ENCODE data around the gene SNRPA1.

Gene SNRPA1

DNA sequence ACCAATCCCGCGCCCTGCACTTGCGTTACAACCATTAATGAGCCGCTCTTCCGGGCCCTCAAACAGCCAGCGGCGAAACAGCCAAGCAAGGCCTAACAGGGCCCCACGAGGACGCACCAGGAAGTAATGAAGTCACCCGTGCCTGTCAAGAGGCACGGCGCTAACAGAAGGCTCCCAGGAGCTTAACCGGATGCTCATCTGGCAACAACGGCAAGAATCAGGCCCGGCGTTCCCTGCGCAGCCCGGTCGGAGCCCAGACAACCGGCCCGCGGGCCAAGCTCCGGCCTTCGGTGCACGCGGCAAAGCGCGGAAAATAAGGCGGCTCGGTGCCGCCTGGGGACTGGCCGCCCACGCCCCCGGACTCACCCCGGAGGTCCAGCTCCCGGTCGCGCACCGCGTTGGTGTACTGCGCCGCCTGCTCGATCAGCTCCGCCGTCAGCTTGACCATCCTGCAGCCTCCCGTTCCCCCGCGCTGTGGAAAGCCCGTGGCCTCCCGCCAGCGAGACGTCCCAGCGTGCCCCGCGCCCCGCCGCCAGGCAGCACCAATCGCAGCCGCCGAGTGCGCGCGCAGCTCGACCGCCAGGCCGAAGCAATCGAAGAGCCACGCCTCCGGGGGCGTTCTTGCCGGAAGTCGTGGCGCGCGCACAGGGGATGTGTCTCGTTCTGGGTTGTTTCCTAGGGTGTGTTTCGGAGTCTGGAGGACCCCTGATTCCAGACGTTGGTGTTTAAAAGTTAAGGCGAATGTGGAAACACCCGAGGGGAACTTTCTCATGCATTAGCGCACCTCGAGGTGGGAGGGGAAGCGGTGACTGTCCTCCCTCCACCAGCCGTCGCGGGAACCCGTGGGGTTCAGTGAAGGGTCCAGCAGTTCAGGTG is at the start of gene SNRPA1:
TSS of gene SNRPA1 (minus strand) at position 518 of the 876 bp plus-strand sequence. CDS start at position 448, 70 bp downstream.
- peak; percentile 98 to 99 for DNase-seq

DNA sequence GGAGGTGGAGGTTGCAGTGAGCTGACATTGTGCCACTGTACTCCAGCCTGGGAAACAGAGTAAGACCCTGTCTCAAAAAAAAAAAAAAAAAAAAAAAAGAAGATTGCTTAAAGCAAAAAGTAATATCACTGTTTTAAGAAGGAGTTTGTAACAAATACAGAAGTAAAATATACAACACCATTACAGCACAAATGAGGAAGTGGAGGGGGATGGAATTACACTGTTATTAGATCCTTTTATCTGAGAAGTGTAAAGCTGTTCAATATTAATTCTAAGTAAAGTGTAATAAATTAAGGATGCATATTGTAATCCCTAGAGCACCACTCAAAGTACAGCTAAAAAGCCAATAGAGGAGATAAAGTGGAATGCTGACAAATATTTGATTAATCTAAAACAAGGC is 47.0 kb upstream of the SNRPA1 start:
- DNase-seq: no peak

DNA sequence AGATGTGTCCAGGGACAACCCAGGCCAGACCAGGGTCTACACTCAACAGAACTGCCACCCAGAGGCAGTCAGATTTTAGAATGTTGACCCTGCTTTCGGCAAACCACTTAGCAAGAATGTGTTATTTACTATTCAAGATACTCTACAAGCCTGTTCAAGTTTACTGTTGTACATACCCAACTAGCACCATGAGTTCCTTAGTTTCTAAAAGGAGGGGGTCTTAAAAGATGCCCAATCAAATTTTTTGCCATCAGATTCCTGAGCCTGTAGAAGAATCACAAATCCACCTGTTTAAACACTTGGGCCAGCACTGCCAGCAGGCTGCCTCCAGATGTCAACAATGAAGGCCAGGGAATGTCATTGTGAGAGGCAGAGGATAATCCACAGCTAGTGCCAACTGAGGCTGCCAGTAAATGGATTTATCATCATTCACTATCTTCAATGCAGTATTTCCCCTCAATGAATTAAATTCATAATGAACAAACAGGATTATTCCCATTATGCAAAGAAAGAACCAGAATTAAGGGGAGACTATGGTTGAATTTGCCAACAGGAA is 43.5 kb upstream of the SNRPA1 start:
- no peak for DNase-seq

GRCh38 chr15:101337976-101338375 is 42.9 kb upstream of the SNRPA1 start:
- DNase-seq: no peak

DNA sequence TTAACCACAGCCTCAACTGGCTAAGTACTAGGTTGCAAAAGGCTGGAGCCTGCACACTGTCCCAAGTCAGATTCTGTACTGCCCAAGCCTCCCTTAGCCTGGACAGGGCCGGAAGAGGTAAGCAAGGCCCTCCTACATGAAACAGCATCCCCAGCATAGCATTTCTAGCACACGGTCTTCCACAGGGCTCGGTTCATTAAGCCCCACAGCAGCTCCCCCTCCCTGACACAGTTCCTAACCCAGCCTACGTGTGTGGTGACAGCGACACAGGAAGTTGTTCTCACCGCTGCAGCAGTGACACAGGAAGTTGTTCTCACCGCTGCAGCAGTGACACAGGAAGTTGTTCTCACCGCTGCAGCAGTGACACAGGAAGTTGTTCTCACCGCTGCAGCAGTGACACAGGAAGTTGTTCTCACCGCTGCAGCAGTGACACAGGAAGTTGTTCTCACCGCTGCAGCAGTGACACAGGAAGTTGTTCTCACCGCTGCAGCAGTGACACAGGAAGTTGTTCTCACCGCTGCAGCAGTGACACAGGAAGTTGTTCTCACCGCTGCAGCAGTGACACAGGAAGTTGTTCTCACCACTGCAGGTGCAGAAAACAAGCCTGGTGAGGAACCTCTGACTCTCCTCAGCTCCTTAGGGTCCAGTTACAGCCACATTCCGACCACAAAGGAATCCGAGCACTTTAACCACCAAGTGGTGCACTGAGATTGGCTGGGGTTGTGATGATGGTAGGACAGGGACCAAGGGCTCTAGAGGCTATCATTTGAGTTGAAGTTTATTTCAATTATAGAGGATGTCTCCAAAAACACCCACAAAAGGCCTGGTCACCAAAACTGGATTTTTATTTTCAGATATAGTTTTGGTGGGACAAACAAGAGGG is 39.1 kb upstream of the SNRPA1 start:
- peak; percentile 28 to 32 for DNase-seq

DNA sequence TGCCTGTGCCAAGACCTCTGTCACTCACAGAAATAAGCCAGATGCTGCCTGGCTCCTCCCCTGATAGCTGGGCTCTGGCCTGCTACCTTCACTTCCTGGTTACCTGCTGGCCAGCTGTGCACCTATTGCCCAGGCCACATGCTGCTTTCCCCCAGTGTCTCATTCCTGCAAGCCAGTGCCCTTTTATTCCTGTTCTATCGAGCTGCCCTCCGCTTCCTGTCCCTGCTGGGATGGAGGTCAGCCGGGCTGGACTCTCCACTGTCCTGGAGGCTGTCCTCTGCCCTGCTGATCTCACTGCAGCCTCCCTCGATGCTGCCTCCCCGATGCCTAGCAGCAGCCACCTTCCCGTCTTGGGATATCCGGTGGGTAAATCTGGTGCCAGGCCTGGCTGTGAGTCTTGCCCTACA is 37.0 kb upstream of the SNRPA1 start:
- DNase-seq: no peak

DNA sequence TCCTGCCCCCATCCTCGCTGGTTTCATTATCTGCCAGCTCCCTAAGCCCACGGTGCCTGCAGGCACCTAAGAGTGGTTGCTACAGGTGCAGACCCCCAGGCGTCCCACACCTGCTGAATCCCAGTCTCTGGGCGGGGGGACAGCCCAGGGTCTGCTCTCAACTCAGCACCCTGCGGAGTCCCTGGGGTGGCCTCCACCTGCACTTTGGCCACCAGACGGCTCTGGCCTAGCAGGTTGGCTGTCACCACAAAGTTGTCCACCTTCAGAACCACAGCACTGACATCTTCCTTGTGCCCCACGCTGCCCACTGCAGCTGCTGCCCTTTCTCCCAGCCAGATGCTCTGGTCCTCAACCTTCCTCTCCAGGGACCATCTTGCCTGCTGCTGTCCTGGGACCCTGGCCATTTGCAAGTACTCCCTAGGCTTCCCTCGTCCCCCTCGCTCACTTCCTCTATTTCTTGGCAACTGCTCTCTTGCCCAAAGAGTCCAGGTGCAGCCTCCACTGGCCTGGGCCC is 34.9 kb upstream of the SNRPA1 start:
- no peak for DNase-seq

GRCh38 chr15:101329309-101329863 is 34.3 kb upstream of the SNRPA1 start:
- DNase-seq: no peak

DNA sequence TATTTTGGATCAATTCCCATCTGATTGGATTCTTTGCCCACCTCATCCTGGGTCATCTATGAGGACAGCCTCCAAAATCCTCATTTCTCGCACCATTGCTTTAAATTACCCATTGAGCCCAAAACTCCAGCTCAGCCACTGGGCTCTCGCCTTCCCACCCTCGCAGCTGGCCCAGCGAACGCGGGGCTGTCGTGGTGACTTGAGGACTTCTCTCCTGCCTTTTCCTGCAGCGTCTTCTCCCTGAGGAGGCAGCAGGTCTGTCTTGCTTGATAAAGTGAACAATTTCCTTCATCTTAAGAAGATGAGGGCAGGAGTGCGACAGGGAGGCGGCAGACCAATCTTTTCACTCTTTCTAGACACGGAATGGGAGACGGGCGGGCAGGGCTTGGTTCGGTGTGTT is 33.0 kb upstream of the SNRPA1 start:
- no peak for DNase-seq

- no peak for DNase-seq
Measured at GRCh38 chr15:101327147-101327740, 32.2 kb upstream of the SNRPA1 start.

GRCh38 chr15:101326462-101327146 is 31.6 kb upstream of the SNRPA1 start:
- DNase-seq: no peak

DNA sequence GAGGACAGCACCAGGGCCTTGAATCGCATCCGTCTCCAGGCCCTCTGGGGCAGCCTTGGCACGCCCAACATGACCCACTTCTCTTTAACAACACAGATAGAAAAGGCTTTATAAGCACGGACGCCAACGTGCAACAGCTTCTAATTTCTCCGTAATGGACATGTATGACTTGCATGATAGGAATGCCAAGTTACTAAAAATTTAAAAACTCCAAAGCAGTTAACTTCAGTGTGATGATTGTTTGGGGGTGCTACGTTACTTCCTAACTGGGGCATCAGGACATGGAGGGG is 30.9 kb upstream of the SNRPA1 start:
- no peak for DNase-seq

DNA sequence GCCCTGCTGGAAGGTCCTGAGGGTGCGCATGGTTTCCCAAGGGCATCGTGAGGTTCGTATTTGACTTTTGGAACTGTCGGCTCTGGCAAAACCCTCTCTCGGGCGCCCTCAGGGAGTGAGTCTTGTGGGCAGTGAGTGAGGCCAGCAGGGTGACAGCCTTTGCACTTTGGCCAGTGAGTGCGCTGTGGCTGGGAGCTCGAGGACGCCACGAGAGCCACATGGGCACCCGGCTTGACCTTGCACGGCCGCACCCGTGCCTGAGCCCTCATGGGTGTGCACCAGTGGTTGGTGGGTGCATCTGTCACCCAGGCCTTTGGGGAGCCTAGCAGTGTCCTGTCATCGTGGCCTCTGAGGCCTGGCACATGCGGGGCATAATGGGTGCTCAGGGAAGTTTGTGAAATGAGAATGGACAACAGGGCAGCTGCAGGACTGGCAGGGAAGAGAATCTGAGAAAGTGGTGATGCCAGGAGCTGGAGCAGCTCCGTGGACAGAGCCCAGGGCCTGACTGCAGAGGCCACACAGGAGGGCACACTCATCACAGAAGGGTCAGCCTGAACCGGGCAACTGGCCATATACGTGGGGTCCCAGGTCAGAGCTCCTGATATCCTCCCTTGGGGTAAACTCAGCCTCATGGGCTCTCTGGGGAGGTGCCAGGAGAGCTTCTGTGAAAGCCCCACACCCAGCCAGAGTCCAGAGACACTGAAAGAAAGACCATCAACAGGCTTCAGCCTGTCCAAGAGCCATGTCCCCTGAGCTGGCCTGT is 30.4 kb upstream of the SNRPA1 start:
- DNase-seq: no peak

DNA sequence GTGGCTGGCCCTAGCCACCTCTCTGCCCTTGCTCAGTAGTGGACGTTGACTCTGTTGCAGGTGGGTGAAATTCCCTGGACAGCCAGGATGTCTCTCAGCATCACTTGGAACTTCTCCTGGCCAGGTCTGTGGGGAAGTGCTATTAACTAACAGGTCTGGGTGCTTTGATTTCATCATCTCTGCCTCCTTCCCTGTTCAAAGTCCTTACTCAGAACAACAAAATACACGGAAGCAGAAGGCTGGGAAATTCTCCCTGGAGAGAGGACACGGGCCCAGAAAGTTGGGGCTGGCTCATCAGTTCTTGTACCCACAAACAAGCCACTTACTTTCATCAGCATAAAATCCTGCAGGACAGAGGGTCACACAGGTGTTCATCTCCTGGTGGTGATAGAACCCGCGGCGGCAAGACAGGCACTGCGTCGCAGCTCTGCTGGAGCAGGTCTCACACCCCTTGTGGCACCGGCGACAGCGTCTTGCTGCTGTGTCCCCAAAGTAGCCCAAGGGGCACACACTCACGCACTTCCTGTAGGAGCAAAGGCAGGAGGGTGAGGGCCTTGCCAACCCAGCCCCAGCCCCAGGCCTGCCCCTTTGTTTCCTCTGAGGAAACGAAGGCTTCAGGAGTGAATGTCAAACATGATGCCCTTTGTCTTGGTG is 29.6 kb upstream of the SNRPA1 start:
- no peak for DNase-seq

DNA sequence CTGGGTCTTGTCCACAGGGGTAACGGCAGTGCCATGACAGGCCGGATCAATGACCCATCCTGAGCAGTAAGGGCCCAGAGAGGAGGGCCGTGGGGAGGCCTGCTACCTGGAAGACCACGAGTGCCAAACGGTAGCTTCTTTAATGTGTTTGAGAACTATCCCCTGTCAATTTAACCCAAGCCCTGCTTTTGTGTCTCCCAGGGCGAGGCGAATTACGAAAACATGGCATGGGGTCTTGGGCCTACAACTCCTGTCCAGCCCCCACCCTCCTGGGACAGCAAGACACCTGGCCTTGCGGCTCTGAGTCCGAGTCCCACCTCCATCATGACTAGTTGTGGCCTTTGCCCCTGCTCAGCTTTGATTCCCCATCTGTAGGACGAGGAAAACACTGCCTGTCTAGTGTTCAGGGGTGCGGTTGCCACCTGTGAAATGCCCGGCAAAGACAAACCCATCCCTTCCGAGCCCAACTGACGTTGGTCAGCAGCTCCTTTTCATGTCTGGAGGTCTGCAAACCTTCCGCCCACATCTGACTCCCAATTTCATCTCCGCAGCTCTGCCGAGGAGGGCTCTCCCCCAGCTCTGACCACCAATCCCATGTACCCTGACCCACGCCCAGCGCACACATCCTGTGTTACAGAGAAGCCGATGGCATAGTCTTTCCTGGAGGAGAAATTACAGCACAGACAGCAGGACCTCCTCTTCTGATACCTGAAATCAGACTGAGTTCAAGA is 28.9 kb upstream of the SNRPA1 start:
- DNase-seq: no peak

GRCh38 chr15:101322854-101323477 is 27.9 kb upstream of the SNRPA1 start:
- DNase-seq: no peak

- no peak for DNase-seq
Measured at GRCh38 chr15:101322016-101322695, 27.1 kb upstream of the SNRPA1 start.

DNA sequence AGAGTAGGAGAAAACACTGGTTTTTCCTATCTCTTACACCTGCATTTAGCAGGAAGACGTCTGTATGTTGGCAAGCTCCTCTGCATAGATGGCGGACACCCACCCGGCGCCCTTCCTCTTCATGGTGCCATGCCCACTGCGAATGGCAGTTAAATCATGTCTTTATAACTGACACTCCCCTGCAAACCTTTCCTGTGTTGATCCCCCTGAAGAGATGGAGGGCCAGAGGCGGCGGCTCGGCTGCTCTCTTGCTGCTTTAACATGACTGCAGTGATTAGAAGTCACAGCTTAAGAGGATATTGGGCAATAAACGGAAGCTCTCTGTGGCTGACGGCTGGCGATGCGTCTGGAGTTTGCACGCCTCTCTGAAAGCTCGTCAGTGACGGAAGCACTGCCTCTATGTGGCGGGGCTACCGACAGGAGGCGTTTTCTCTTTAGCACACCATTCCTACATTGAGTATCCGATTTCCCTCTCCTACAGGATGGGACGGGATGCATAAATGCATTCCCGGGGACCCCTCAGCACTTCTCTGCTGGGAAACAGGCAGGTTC is 25.5 kb upstream of the SNRPA1 start:
- peak; percentile 40 to 47 for DNase-seq

DNA sequence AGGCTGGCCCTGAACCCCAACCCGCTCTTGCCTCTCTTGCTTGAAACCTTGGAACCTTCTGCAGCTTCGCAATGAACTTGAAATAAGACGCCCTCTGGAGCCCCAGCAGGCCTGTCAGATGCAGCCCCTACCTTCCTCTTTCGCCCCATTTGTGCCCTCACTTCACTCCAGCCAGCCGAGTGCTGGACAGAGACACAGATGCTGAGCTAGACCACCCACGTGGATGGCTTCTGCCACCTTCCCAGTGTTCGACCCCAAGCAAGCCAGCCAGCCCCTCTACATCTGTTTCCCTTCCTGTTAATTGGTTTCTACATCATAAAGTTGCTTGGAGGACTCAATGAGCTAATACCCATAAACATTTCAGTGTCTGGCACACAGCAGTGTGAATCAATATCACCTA is 23.8 kb upstream of the SNRPA1 start:
- DNase-seq: no peak
